ENCODE data around the gene OTOR. TPM values are rescaled to one million over a fixed set of nuclear protein-coding genes. Genes with fewer than 3 reads are reported as not detected.

OTOR gene
- total RNA-seq, 1 experiment from 2014 or later: not detected

- POLR2A ChIA-PET: no interaction called here
- Histone ChIP-seq H3K4me1 (peaks cover 10% of the 10 kb centered on the region), H3K4me3 (ENCODE audit: low read depth, low read length) (no peak overlapping the region), H3K36me3 (ENCODE audit: control insufficient read depth, insufficient read depth, low read length) (no peaks in the 10 kb centered on the region), H3K27me3 (replicated peaks; ENCODE audit: control insufficient read depth, insufficient read depth, low read length) (no peaks in the 10 kb centered on the region), H3K9me3 (peaks cover 8% of the 10 kb centered on the region)
- no peak for DNase-seq
- Mint-ChIP-seq H3K9me3 (ENCODE audit: unreplicated experiment) (peaks cover 19% of the 10 kb centered on the region), H3K4me3 (ENCODE audit: unreplicated experiment) (no peak overlapping the region), H3K36me3 (ENCODE audit: insufficient read depth, unreplicated experiment) (no peaks in the 10 kb centered on the region), H3K27ac (ENCODE audit: unreplicated experiment) (no peak overlapping the region), H3K4me1 (ENCODE audit: low read depth, unreplicated experiment) (peaks cover 7% of the 10 kb centered on the region), H3K27me3 (ENCODE audit: insufficient read depth, unreplicated experiment) (peaks cover 3% of the 10 kb centered on the region)
- no TSS peak for BruUV-seq (replicated peaks)
- CTCF ChIA-PET: no interaction called here
- intact Hi-C loops (cut with micrococcal nuclease; ENCODE audit: unreplicated experiment): no loop called here
- TF ChIP-seq CTCF (IDR thresholded peaks at IDR 0.05; ENCODE audit: insufficient read depth in 1 of 2, low read depth in 1 of 2, low read length in 1 of 2, severe bottlenecking in 1 of 2, unreplicated experiment in 1 of 2): no peak
These were observed 10.5 kb downstream of the OTOR start for GRCh38 chr20:16758454-16759180.

GRCh38 chr20:16759181-16759563 lies 11.0 kb downstream of the OTOR start:
- Mint-ChIP-seq H3K9me3 (ENCODE audit: unreplicated experiment) (peaks cover 19% of the 10 kb centered on the region), H3K27ac (ENCODE audit: unreplicated experiment) (no peak overlapping the region), H3K36me3 (ENCODE audit: insufficient read depth, unreplicated experiment) (no peaks in the 10 kb centered on the region), H3K4me1 (ENCODE audit: low read depth, unreplicated experiment) (peaks cover 7% of the 10 kb centered on the region), H3K27me3 (ENCODE audit: insufficient read depth, unreplicated experiment) (peaks cover 3% of the 10 kb centered on the region), H3K4me3 (ENCODE audit: unreplicated experiment) (no peak overlapping the region)
- ChIA-PET CTCF (no interaction called here), POLR2A (no interaction called here)
- Histone ChIP-seq H3K4me3 (ENCODE audit: low read depth, low read length) (no peak overlapping the region), H3K4me1 (peaks cover 10% of the 10 kb centered on the region), H3K27me3 (replicated peaks; ENCODE audit: control insufficient read depth, insufficient read depth, low read length) (no peaks in the 10 kb centered on the region), H3K36me3 (ENCODE audit: control insufficient read depth, insufficient read depth, low read length) (no peaks in the 10 kb centered on the region), H3K9me3 (peaks cover 8% of the 10 kb centered on the region)
- no peak for TF ChIP-seq CTCF (IDR thresholded peaks at IDR 0.05; ENCODE audit: insufficient read depth in 1 of 2, low read depth in 1 of 2, low read length in 1 of 2, severe bottlenecking in 1 of 2, unreplicated experiment in 1 of 2)
- no peak for DNase-seq
- BruUV-seq (replicated peaks): no TSS peak
- intact Hi-C loops (cut with micrococcal nuclease; ENCODE audit: unreplicated experiment): no loop called here

- intact Hi-C loops (cut with micrococcal nuclease; ENCODE audit: unreplicated experiment): loop anchor here (1.0 to 5.0 kb wide), 5 partner anchors 52 to 283 kb away; partner anchors contain the start of gene KIF16B
- Mint-ChIP-seq H3K36me3 (ENCODE audit: insufficient read depth, unreplicated experiment) (no peaks in the 10 kb centered on the region), H3K27ac (ENCODE audit: unreplicated experiment) (no peak overlapping the region), H3K9me3 (ENCODE audit: unreplicated experiment) (peaks cover 10% of the 10 kb centered on the region), H3K4me3 (ENCODE audit: unreplicated experiment) (peak overlapping the region; percentile 12), H3K27me3 (ENCODE audit: insufficient read depth, unreplicated experiment) (peaks cover 3% of the 10 kb centered on the region), H3K4me1 (ENCODE audit: low read depth, unreplicated experiment) (peaks cover 7% of the 10 kb centered on the region)
- ChIA-PET POLR2A (no interaction called here), CTCF (interaction anchor here (0.9 to 2.0 kb wide), 5 partner anchors 9 to 285 kb away, joined by 3 to 6 read pairs (median 4); no protein-coding TSS in a partner anchor)
- peaks cover 3% of the 10 kb centered on the region for H3K9me3 ChIP-seq
- BruUV-seq (replicated peaks): no TSS peak
- H3K4me3 ChIP-seq (ENCODE audit: low read depth, low read length): no peak overlapping the region
- TF ChIP-seq CTCF (IDR thresholded peaks at IDR 0.05; ENCODE audit: insufficient read depth in 1 of 2, low read depth in 1 of 2, low read length in 1 of 2, severe bottlenecking in 1 of 2, unreplicated experiment in 1 of 2): no peak
- no peaks in the 10 kb centered on the region for H3K36me3 ChIP-seq (ENCODE audit: control insufficient read depth, insufficient read depth, low read length)
- peaks cover 10% of the 10 kb centered on the region for H3K4me1 ChIP-seq
- DNase-seq: peak; percentile 32 to 55
- no peaks in the 10 kb centered on the region for H3K27me3 ChIP-seq (replicated peaks; ENCODE audit: control insufficient read depth, insufficient read depth, low read length)
These were observed 12.5 kb downstream of the OTOR start for GRCh38 chr20:16760431-16761304.

Measured in Caco-2 (cell line).